Natural killer cell treated with Interleukin-12 subunit alpha and Interleukin-12 subunit beta and Interleukin-15 and Interleukin-18, amount 100 ng/mL, for 72 hours (primary cell): ENCODE measurements around the gene NRCAM. TPM values are rescaled to one million over a fixed set of nuclear protein-coding genes. Genes with fewer than 3 reads are reported as not detected.
A peak's percentile ranks its signal among the peaks of the same experiment; 100 is the strongest.

ENCODE experiments used
- ATAC-seq, 2 donors: fragments of 150-1000 bp; cut with Tn5 transposase in 1 of 2; sonication (Bioruptor Pico), chemical (Tn5 transposase) in 1 of 2; 2 replicates each; pipeline ENCODE4 v1.10.0; 2021
- DNase-seq: peaks from one replicate; pipeline ENCODE4 v3.0.0; 2022; ENCODE audit warnings: low spot score
- H3K27ac Mint-ChIP-seq, 2 donors: 1 replicate in 1 of 2; 2 replicates in 1 of 2; pipeline ENCODE4 v1.8.0; 2022; ENCODE audit warnings: mixed read lengths in 2 of 2, mild to moderate bottlenecking in 1 of 2, moderate library complexity in 1 of 2
- H3K27me3 Mint-ChIP-seq, 2 donors: 1 replicate in 1 of 2; 2 replicates in 1 of 2; pipeline ENCODE4 v1.8.0; 2022; ENCODE audit warnings: mixed read lengths in 2 of 2
- H3K36me3 Mint-ChIP-seq: one replicate; pipeline ENCODE4 v1.8.0; 2022; ENCODE audit warnings: mixed read lengths
- H3K4me1 Mint-ChIP-seq, 2 donors: 1 replicate in 1 of 2; 2 replicates in 1 of 2; pipeline ENCODE4 v1.8.0; 2022; ENCODE audit warnings: low read depth in 2 of 2, mixed read lengths in 2 of 2, mild to moderate bottlenecking in 1 of 2
- H3K4me3 Mint-ChIP-seq: one replicate; pipeline ENCODE4 v1.8.0; 2022; ENCODE audit warnings: mixed read lengths
- H3K9me3 Mint-ChIP-seq: 2 replicates; pipeline ENCODE4 v1.8.0; 2022; ENCODE audit warnings: mixed read lengths
- total RNA-seq, 2 donors: library from RNA; stranded (reverse); gene quantifications; one replicate each; pipeline ENCODE4 v1.2.3, GENCODE V29; 2022

The NRCAM gene
- total RNA-seq, 2 donors from 2014 or later = not detected

DNA sequence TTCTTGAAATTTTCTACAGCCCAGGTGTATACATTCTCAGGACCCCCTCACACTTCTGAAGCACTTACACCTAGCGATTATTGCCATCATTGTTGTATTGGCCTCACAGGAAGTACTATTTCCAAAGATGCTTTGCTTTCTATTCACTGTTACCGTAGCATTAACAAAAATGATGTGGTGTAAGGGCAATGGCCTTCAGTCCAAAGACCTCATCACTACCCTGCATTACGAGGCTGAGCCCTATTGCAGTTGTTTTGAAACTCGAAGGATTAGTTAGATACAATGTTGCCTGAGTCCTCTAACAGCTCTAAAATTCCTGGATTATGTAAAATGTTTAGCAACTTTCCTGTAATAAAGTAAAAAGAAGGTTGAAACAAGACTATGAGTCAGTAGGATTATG is 2.9 kb downstream of the NRCAM start:
- ATAC-seq (no peak), DNase-seq (no peak)
- Mint-ChIP-seq H3K9me3 (no peaks in the 10 kb centered on the region), H3K27me3 (peaks cover 36 to 56% of the 10 kb centered on the region in 2 donors), H3K4me3 (no peak overlapping the region), H3K36me3 (peaks cover 9% of the 10 kb centered on the region), H3K27ac (no peak overlapping the region), H3K4me1 (peaks cover 2 to 6% of the 10 kb centered on the region in 2 donors)

- no peaks in the 10 kb centered on the region for H3K9me3 Mint-ChIP-seq
- no peak for DNase-seq
- no peak for ATAC-seq
- H3K4me1 Mint-ChIP-seq = peaks cover 2 to 4% of the 10 kb centered on the region in 2 donors
- peaks cover 33 to 55% of the 10 kb centered on the region in 2 donors for H3K27me3 Mint-ChIP-seq
- no peak overlapping the region for H3K4me3 Mint-ChIP-seq
- peaks cover 3% of the 10 kb centered on the region for H3K36me3 Mint-ChIP-seq
- H3K27ac Mint-ChIP-seq = no peak overlapping the region
These were observed 3.5 kb downstream of the NRCAM start for GRCh38 chr7:108452707-108453106.

DNA sequence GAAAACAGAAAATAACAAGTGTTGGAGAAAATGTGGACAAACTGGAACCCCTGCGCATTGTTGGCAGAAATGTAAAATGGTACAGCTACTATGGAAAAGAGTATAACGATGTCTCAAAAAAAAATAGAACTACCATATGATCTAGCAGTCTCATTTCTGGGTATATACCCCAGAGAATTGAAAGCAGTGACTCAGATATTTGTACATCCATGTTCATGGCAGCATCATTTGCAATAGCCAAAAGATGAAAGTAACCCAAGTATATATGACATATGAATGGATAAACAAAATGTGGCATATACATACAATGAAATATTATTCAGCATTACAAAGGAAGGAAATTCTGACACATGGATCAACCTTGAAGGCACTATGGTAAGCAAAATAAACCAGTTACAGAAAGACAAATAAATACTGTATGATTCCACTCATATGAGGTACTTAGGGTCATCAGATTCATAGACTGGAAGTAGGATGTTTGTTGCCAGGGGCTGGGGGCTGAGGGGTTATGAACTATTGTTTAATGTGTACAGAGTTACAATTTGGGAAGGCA is 4.9 kb downstream of the NRCAM start:
- no peaks in the 10 kb centered on the region for H3K4me1 Mint-ChIP-seq
- ATAC-seq = no peak
- H3K4me3 Mint-ChIP-seq = no peak overlapping the region
- no peaks in the 10 kb centered on the region for H3K9me3 Mint-ChIP-seq
- peaks cover 29 to 43% of the 10 kb centered on the region in 2 donors for H3K27me3 Mint-ChIP-seq
- H3K36me3 Mint-ChIP-seq = no peaks in the 10 kb centered on the region
- no peak overlapping the region for H3K27ac Mint-ChIP-seq
- DNase-seq = no peak

DNA sequence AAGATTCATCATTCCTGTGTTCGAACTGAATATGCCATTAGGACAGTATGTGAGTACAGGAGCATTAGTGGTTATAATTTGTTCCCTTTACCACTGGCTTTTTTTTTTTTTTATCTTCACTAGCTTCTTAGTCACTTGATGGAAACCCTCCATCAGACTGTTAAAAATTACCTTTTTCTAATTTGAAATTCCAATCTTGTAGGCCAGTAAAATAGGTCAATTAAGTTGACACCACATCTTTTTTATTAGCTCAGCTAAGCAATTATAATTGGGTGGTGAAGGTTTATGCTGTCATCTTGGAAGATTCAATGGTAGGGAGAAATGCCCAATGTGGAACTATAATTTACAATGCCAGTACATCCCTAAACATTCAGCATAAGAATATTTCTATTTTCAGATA is 6.1 kb downstream of the NRCAM start:
- H3K27me3 Mint-ChIP-seq = peaks cover 29 to 53% of the 10 kb centered on the region in 2 donors
- no peaks in the 10 kb centered on the region for H3K36me3 Mint-ChIP-seq

GRCh38 chr7:108449521-108449920 is 6.7 kb downstream of the NRCAM start:
- Mint-ChIP-seq H3K27ac (no peak overlapping the region), H3K36me3 (no peaks in the 10 kb centered on the region), H3K9me3 (no peaks in the 10 kb centered on the region), H3K4me3 (no peak overlapping the region), H3K27me3 (peaks cover 27 to 51% of the 10 kb centered on the region in 2 donors), H3K4me1 (no peaks in the 10 kb centered on the region)
- ATAC-seq (no peak), DNase-seq (no peak)

More for the DNA sequence above, 6.1 kb downstream of the NRCAM start:
- no peak for ATAC-seq
- Mint-ChIP-seq H3K4me1 (no peaks in the 10 kb centered on the region), H3K27ac (no peak overlapping the region), H3K9me3 (no peaks in the 10 kb centered on the region), H3K4me3 (no peak overlapping the region)
- DNase-seq = no peak

- H3K4me3 Mint-ChIP-seq = no peak overlapping the region
- H3K36me3 Mint-ChIP-seq = no peaks in the 10 kb centered on the region
- no peaks in the 10 kb centered on the region for H3K4me1 Mint-ChIP-seq
- DNase-seq = no peak
- H3K27me3 Mint-ChIP-seq = peaks cover 23 to 44% of the 10 kb centered on the region in 2 donors
- no peak for ATAC-seq
- no peak overlapping the region for H3K27ac Mint-ChIP-seq
- H3K9me3 Mint-ChIP-seq = no peaks in the 10 kb centered on the region
These were observed 7.4 kb downstream of the NRCAM start for GRCh38 chr7:108448584-108449505.

- no peaks in the 10 kb centered on the region for H3K36me3 Mint-ChIP-seq
- peak in 1 of 2 donors; percentile 52 for ATAC-seq
- no peak overlapping the region for H3K4me3 Mint-ChIP-seq
- peaks cover under 1% of the 10 kb centered on the region for H3K9me3 Mint-ChIP-seq
- H3K4me1 Mint-ChIP-seq = no peaks in the 10 kb centered on the region
- no peak overlapping the region for H3K27ac Mint-ChIP-seq
- H3K27me3 Mint-ChIP-seq = peaks cover 0 to 29% of the 10 kb centered on the region in 2 donors
- no peak for DNase-seq
These were observed 14.1 kb downstream of the NRCAM start for GRCh38 chr7:108442039-108442568.

GRCh38 chr7:108441392-108441955 is 14.8 kb downstream of the NRCAM start:
- H3K4me1 Mint-ChIP-seq = no peaks in the 10 kb centered on the region
- H3K9me3 Mint-ChIP-seq = peaks cover 4% of the 10 kb centered on the region
- no peaks in the 10 kb centered on the region for H3K36me3 Mint-ChIP-seq
- no peak overlapping the region for H3K27ac Mint-ChIP-seq
- DNase-seq (no peak), ATAC-seq (no peak)
- H3K27me3 Mint-ChIP-seq = peaks cover 3 to 34% of the 10 kb centered on the region in 2 donors
- H3K4me3 Mint-ChIP-seq = no peak overlapping the region

DNA sequence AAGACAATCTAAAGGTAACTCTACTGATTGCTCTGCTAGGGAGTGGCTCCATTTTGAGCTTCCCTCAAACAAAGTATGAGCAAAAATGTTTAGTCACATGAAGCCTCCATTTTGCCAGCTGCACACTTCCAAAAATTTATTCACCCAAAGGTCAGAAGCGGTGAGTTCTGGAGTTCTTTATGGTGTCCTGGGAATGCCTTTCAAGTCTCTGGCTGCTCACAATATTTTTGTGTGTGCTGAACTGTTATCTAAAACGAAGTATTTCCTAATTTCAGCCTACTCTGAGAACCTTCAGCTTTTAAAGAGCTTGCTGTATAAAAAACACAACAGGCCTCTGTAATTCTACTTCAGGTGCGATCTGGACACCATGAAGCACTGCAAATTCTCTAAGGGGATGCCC is 15.6 kb downstream of the NRCAM start:
- no peak overlapping the region for H3K27ac Mint-ChIP-seq
- H3K36me3 Mint-ChIP-seq = no peaks in the 10 kb centered on the region
- no peaks in the 10 kb centered on the region for H3K4me1 Mint-ChIP-seq
- peaks cover 4% of the 10 kb centered on the region for H3K9me3 Mint-ChIP-seq
- no peak for ATAC-seq
- no peak overlapping the region for H3K4me3 Mint-ChIP-seq
- H3K27me3 Mint-ChIP-seq = peaks cover 4 to 29% of the 10 kb centered on the region in 2 donors
- DNase-seq = no peak

DNA sequence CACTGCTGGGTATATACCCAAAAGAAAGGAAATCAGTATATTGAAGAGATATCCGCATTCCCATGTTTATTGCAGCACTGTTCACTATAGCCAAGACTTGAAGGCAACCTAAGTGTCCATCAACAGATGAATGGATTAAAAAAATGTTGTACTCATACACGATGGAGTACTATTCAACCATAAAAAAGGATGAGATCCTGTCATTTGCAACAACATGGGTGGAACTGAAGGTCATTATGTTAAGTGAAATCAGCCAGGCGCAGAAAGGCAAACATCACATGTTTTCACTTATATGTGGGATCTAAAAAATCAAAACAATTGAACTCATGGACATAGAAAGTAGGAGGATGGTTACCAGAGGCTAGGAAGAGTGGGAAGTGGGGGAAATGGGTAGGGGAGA is 19.3 kb downstream of the NRCAM start:
- DNase-seq (no peak), ATAC-seq (no peak)
- Mint-ChIP-seq H3K27me3 (peaks cover 17 to 52% of the 10 kb centered on the region in 2 donors), H3K27ac (no peak overlapping the region), H3K9me3 (peaks cover 8% of the 10 kb centered on the region), H3K4me3 (no peak overlapping the region), H3K36me3 (peaks cover 6% of the 10 kb centered on the region), H3K4me1 (no peaks in the 10 kb centered on the region)

DNA sequence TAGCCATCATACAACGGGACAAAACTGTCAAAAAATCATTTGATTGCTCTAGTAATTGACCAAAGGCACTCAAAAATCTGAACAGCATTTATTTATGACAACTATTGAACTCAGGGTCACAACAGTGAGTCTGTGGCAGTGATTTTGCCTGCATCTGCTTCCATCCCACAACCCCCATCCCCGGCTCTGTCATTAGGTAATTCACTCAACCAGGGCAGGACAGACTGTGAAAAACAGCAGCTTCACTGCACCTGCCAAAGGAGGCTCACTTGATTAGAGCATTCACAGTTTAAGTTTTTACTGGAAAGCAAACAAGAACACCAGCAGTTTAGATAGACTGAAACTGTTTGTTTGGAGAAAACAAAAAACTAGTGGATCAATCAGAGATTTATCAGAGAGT is 22.2 kb downstream of the NRCAM start:
- Mint-ChIP-seq H3K9me3 (peaks cover 8% of the 10 kb centered on the region), H3K4me1 (no peaks in the 10 kb centered on the region), H3K27me3 (peaks cover 29 to 71% of the 10 kb centered on the region in 2 donors), H3K27ac (no peak overlapping the region), H3K4me3 (no peak overlapping the region), H3K36me3 (peaks cover 6% of the 10 kb centered on the region)
- ATAC-seq = no peak
- no peak for DNase-seq

DNA sequence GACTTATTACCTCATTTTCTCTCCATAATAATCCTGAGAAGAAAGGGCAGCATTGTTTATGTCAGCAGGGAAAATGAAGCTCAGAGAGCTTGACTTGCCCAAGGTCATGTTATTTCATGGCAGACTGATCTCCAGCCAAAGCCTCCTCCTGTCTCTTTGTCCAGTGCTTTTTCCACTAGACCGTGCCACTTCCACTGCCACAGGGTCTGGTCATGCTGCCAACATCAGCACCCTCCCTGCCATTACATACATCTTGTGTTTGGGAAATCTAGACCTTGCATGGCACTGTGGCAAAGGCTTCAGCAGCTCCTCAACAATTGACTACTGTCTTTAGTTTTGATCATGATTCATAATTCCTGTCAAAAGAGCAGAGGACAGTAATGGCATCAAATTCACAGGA is 25.1 kb downstream of the NRCAM start:
- Mint-ChIP-seq H3K4me1 (no peaks in the 10 kb centered on the region), H3K4me3 (no peak overlapping the region), H3K9me3 (peaks cover 4% of the 10 kb centered on the region), H3K27ac (no peak overlapping the region), H3K36me3 (peaks cover 6% of the 10 kb centered on the region), H3K27me3 (peaks cover 30 to 56% of the 10 kb centered on the region in 2 donors)
- ATAC-seq (no peak), DNase-seq (no peak)

DNA sequence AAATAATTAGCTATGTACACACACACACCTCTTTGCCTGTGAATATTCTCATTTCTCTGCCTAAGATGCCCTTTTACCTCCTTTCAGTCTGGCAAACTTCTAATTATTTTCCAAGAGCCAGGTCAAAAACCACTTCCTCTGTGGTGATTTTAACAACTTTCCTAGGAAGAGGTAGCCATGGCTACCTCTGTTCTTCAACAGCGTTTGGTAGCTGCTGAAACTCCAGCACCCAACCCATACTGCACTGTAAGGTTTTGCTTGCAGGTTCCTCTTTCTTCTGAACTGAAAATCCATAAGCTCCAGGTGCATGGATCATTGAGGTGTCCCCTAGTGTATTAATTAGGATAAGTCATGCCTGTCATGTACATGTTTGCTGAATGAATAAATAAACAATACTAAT is 25.6 kb downstream of the NRCAM start:
- Mint-ChIP-seq H3K9me3 (peaks cover 4% of the 10 kb centered on the region), H3K27ac (no peak overlapping the region), H3K4me3 (no peak overlapping the region), H3K27me3 (peaks cover 30 to 55% of the 10 kb centered on the region in 2 donors), H3K4me1 (no peaks in the 10 kb centered on the region), H3K36me3 (peaks cover 6% of the 10 kb centered on the region)
- ATAC-seq = no peak
- no peak for DNase-seq

DNA sequence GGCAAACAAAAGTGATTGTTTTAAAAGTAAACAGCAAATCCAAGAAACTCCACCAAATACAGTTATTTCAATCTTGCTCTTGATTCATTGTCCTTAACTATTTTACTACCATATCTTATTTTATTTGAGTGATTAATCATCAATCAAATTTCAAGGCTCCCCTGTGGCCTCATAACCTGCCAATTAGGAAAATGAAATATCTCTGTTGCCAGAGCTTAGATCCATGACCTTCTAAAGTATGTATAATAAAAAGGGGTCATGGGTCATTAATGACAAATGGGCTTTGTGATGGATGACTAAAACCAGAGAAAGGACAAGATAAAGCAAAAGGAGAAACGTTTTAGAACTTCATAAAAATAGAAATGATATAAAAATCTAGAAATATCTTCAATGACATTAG is 28.5 kb downstream of the NRCAM start:
- Mint-ChIP-seq H3K27ac (no peak overlapping the region), H3K27me3 (peaks cover 26 to 42% of the 10 kb centered on the region in 2 donors), H3K4me1 (no peaks in the 10 kb centered on the region), H3K36me3 (no peaks in the 10 kb centered on the region), H3K4me3 (no peak overlapping the region), H3K9me3 (no peaks in the 10 kb centered on the region)
- no peak for DNase-seq
- no peak for ATAC-seq
